Glutamatergic neuron (in vitro differentiated cells): ENCODE measurements around the gene PSEN1. TPM values are rescaled to one million over a fixed set of nuclear protein-coding genes. Genes with fewer than 3 reads are reported as not detected.

Source experiments
- DNase-seq: peaks from one replicate; pipeline ENCODE4 v3.0.0; 2022
- H3K27ac Mint-ChIP-seq: one replicate; pipeline ENCODE4 v1.8.0; 2020; ENCODE audit warnings: mild to moderate bottlenecking, mixed read lengths, inconsistent platforms; ENCODE audit not compliant: unreplicated experiment
- H3K27me3 Mint-ChIP-seq: one replicate; pipeline ENCODE4 v1.8.0; 2020; ENCODE audit warnings: mild to moderate bottlenecking, moderate library complexity, mixed read lengths, inconsistent platforms; ENCODE audit not compliant: unreplicated experiment
- H3K36me3 Mint-ChIP-seq: one replicate; pipeline ENCODE4 v1.8.0; 2020; ENCODE audit warnings: mild to moderate bottlenecking, mixed read lengths, inconsistent platforms; ENCODE audit not compliant: unreplicated experiment
- H3K4me1 Mint-ChIP-seq: one replicate; pipeline ENCODE4 v1.8.0; 2020; ENCODE audit warnings: mild to moderate bottlenecking, low read depth, mixed read lengths, inconsistent platforms; ENCODE audit not compliant: unreplicated experiment
- H3K4me3 Mint-ChIP-seq: one replicate; pipeline ENCODE4 v1.8.0; 2020; ENCODE audit warnings: mild to moderate bottlenecking, mixed read lengths, inconsistent platforms; ENCODE audit not compliant: unreplicated experiment
- H3K9me3 Mint-ChIP-seq: one replicate; pipeline ENCODE4 v1.8.0; 2020; ENCODE audit warnings: mild to moderate bottlenecking, moderate library complexity, mixed read lengths, inconsistent platforms; ENCODE audit not compliant: unreplicated experiment
- total RNA-seq: library from RNA; stranded (reverse); fragmentation: NEBNext Ultra II Directional; extraction: Animal tissue kit (Norgen Biotek cat#: 25700); gene quantifications from one replicate; pipeline ENCODE4 v1.2.1, GENCODE V29; 2021; ENCODE audit not compliant: unreplicated experiment
- TF ChIP-seq, protein P1 (sequence below): fragments of 200-600 bp; sonication (generic); IDR thresholded peaks from one replicate; pipeline ENCODE4 v1.5.0; 2021; ENCODE audit not compliant: partially characterized antibody, unreplicated experiment

Gene PSEN1
- total RNA-seq, 1 donor from 2014 or later: 79.7 TPM

DNA sequence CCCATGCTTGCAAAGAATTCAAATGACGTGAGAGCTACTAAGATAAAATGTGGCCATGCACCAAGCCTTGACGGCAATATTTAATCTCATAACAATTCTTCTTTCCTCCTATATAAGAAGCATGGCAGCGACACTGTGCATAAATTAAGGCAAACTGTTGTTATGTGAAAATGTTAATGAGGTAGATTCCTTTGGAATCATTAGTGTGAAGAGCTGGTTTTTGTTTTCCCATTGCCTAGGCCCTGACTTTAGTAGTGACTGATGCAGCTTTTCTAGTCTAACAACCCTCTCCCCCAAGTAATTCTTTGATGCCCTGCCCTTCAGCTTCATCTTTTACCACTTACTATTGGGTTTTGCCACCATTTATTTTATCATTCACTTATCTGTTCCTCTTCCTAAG is 10.6 kb upstream of the PSEN1 start:
- Mint-ChIP-seq H3K36me3 (no peaks in the 10 kb centered on the region), H3K4me3 (no peak overlapping the region), H3K27ac (no peak overlapping the region), H3K27me3 (peaks cover 2% of the 10 kb centered on the region), H3K9me3 (no peaks in the 10 kb centered on the region), H3K4me1 (peaks cover 13% of the 10 kb centered on the region)
- TF ChIP-seq, protein P1, sequence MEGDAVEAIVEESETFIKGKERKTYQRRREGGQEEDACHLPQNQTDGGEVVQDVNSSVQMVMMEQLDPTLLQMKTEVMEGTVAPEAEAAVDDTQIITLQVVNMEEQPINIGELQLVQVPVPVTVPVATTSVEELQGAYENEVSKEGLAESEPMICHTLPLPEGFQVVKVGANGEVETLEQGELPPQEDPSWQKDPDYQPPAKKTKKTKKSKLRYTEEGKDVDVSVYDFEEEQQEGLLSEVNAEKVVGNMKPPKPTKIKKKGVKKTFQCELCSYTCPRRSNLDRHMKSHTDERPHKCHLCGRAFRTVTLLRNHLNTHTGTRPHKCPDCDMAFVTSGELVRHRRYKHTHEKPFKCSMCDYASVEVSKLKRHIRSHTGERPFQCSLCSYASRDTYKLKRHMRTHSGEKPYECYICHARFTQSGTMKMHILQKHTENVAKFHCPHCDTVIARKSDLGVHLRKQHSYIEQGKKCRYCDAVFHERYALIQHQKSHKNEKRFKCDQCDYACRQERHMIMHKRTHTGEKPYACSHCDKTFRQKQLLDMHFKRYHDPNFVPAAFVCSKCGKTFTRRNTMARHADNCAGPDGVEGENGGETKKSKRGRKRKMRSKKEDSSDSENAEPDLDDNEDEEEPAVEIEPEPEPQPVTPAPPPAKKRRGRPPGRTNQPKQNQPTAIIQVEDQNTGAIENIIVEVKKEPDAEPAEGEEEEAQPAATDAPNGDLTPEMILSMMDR: no peak
- DNase-seq: no peak

DNA sequence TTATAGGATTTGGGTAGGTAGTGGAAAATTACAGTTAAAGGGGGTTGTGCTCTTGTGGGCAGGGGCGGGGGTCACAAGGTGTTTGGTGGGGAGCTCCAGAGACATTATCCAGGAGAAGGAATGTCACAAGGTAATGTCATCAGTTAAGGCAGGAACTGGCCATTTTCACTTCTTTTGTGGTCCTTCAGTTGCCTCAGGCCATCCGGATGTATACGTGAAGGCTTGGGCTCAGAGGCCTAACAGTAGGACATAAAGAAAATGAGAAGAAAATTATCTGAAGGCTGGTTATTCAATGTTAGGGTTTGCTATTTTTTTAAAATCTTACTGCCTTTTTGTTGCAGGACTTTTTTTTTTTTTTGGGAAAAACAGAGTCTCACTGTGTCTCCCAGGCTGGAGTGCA is 2.5 kb upstream of the PSEN1 start:
- peaks cover 12% of the 10 kb centered on the region for H3K27me3 Mint-ChIP-seq
- no peak overlapping the region for H3K27ac Mint-ChIP-seq
- no peak for DNase-seq
- peaks cover 3% of the 10 kb centered on the region for H3K9me3 Mint-ChIP-seq
- H3K4me3 Mint-ChIP-seq: no peak overlapping the region
- TF ChIP-seq, protein P1: no peak
- peaks cover 20% of the 10 kb centered on the region for H3K36me3 Mint-ChIP-seq
- H3K4me1 Mint-ChIP-seq: peaks cover 7% of the 10 kb centered on the region

DNA sequence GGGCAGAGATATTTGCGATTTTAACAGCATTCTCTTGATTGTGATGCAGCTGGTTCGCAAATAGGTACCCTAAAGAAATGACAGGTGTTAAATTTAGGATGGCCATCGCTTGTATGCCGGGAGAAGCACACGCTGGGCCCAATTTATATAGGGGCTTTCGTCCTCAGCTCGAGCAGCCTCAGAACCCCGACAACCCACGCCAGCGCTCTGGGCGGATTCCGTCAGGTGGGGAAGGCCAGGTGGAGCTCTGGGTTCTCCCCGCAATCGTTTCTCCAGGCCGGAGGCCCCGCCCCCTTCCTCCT is 271 bp upstream of the PSEN1 start:
- Mint-ChIP-seq H3K27ac (peak overlapping the region; percentile 86), H3K36me3 (peaks cover 20% of the 10 kb centered on the region), H3K4me3 (peak overlapping the region; percentile 95), H3K9me3 (peaks cover 3% of the 10 kb centered on the region), H3K4me1 (peaks cover 11% of the 10 kb centered on the region), H3K27me3 (peaks cover 12% of the 10 kb centered on the region)
- TF ChIP-seq, protein P1: no peak
- no peak for DNase-seq

DNA sequence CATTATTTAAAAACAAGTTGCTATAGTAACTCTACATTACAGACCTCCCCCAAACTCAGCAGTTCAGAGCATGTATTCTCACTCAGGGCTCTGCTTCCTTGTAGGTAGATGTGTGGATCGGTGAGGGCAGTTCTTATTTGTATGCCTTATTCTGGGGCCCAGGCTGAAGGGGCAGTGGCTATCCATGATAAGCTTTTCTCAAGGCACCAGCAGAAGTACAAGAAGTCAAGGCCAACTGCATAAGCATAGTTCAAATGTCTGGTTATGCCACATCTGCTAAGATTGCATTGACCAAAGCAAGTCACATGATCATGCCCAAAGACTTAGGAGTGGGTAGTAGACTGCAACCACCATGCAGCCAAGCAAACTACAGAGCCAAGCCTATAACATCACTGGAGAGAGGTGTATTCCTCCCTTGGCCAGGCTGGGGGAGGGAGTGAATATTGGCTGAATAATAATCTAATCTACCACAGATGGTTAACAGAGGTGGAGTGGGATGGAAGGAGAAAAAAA is 4.6 kb downstream of the PSEN1 start:
- peaks cover 14% of the 10 kb centered on the region for H3K4me1 Mint-ChIP-seq
- no peak for DNase-seq
- no peaks in the 10 kb centered on the region for H3K9me3 Mint-ChIP-seq
- H3K36me3 Mint-ChIP-seq: peaks cover 6% of the 10 kb centered on the region
- TF ChIP-seq, protein P1: no peak
- peaks cover 5% of the 10 kb centered on the region for H3K27me3 Mint-ChIP-seq
- H3K27ac Mint-ChIP-seq: no peak overlapping the region
- H3K4me3 Mint-ChIP-seq: peak overlapping the region; percentile 55

DNA sequence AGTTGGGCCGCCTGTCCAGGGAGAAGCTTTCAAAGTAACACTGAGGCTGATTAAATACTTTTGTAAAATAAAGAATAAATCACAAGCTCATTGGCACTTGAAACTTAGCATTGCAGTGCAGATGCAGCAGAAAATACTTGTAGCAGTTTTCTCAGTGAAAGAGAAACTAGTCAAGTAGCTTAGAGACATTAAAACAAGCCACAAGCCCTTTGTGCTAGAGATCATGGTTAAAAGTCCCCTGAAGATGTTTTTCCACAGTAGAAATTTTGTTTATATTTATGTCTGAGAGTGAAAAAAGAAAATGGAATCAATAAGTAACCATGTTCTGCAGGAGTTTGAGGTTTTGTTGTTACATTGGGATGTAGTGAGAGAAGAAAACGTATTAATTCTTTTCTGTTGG is 5.9 kb downstream of the PSEN1 start:
- no peak for DNase-seq
- Mint-ChIP-seq H3K4me3 (no peak overlapping the region), H3K27ac (no peak overlapping the region), H3K27me3 (no peaks in the 10 kb centered on the region), H3K36me3 (peaks cover 3% of the 10 kb centered on the region), H3K9me3 (no peaks in the 10 kb centered on the region), H3K4me1 (peaks cover 11% of the 10 kb centered on the region)
- TF ChIP-seq, protein P1: no peak
